B cell (primary cell): ENCODE data around the gene RPL28. TPM values are rescaled to one million over a fixed set of nuclear protein-coding genes. Genes with fewer than 3 reads are reported as not detected.
A peak's percentile ranks its signal among the peaks of the same experiment; 100 is the strongest.
"Not testable (repeated sequence)": the region's sequence is repeated elsewhere in the genome, so short reads cannot be mapped to it uniquely, and the experiment has no call there.

Source experiments
- ATAC-seq: fragments of 200-7000 bp; cut with Tn5 transposase; one replicate; pipeline ENCODE4 v1.10.0; 2021; ENCODE audit warnings: low read depth, mild to moderate bottlenecking, moderate number of reproducible peaks, moderate library complexity
- CTCF ChIA-PET: fragments of 350-600 bp; sonication (Branson Sonifier 250); formaldehyde crosslinking; loops from one replicate; lab custom pipeline; 2021; ENCODE audit warnings: antibody characterized with exemption, inconsistent platforms; lab: Charles Lee
- POLR2A ChIA-PET: fragments of 350-600 bp; sonication (Branson Sonifier 250); formaldehyde crosslinking; loops from one replicate; lab custom pipeline; 2021; ENCODE audit warnings: antibody characterized with exemption; lab: Charles Lee
- DNase-seq: peaks from one replicate; pipeline ENCODE4 v3.0.0; 2013
- H2AFZ ChIP-seq: 2 replicates; pipeline ENCODE4 v1.6.1; 2012; ENCODE audit warnings: mild to moderate bottlenecking, low read depth, low read length; ENCODE audit not compliant: insufficient read depth, poor library complexity, severe bottlenecking
- H3K27ac ChIP-seq, 2 donors: 1 replicate in 1 of 2; 2 replicates in 1 of 2; pipeline ENCODE4 v1.5.1; 2012 to 2013; ENCODE audit warnings: low read length in 2 of 2, mild to moderate bottlenecking in 2 of 2, moderate library complexity in 1 of 2
- H3K27me3 ChIP-seq, 4 experiments: fragments of 200-600 bp in 1 of 4; sonication (generic) in 1 of 4; replicated peaks in 1 of 4; 1 replicate in 2 of 4; 2 replicates in 2 of 4; pipeline versions ENCODE4 v1.6.1 to v1.7.0; 2013 to 2016; ENCODE audit warnings: low read length in 3 of 4, mild to moderate bottlenecking in 2 of 4, mixed read lengths in 1 of 4, moderate library complexity in 1 of 4; ENCODE audit not compliant: insufficient read depth in 4 of 4, control insufficient read depth in 3 of 4; ENCODE audit errors: control extremely low read depth in 1 of 4
- H3K36me3 ChIP-seq, 2 experiments: replicated peaks in 1 of 2; 1 replicate in 1 of 2; 2 replicates in 1 of 2; pipeline versions ENCODE4 v1.6.1 to v1.7.1; 2013; ENCODE audit warnings: low read length in 1 of 2; ENCODE audit not compliant: insufficient read depth in 2 of 2, control insufficient read depth in 1 of 2; ENCODE audit errors: control extremely low read depth in 1 of 2, extremely low read depth in 1 of 2
- H3K4me1 ChIP-seq, 2 donors: fragments of 200-600 bp in 1 of 2; sonication (generic) in 1 of 2; 1 replicate in 1 of 2; 2 replicates in 1 of 2; pipeline versions ENCODE4 v1.5.1 to v1.6.1; 2013 to 2017; ENCODE audit warnings: low read length in 2 of 2; ENCODE audit not compliant: control insufficient read depth in 2 of 2, insufficient read depth in 2 of 2
- H3K4me2 ChIP-seq: replicated peaks from 2 replicates; pipeline ENCODE3; 2012; ENCODE audit warnings: mild to moderate bottlenecking, low read depth, low read length; ENCODE audit not compliant: poor library complexity, severe bottlenecking
- H3K4me3 ChIP-seq, 5 experiments: fragments of 200-600 bp in 1 of 5; sonication (generic) in 1 of 5; 1 replicate in 3 of 5; 2 replicates in 2 of 5; pipeline versions ENCODE4 v1.5.1 to v1.7.0; 2011 to 2016; ENCODE audit warnings: low read length in 4 of 5, mild to moderate bottlenecking in 4 of 5, low read depth in 2 of 5, control low read depth in 1 of 5, moderate library complexity in 1 of 5; ENCODE audit not compliant: insufficient read depth in 1 of 5; ENCODE audit errors: control extremely low read depth in 1 of 5, extremely low read depth in 1 of 5
- H3K79me2 ChIP-seq: fragments of 200-600 bp; sonication (generic); one replicate; pipeline ENCODE4 v1.6.0; 2016; ENCODE audit warnings: low read length; ENCODE audit not compliant: control insufficient read depth, insufficient read depth
- H3K9ac ChIP-seq: fragments of 200-600 bp; sonication (generic); 2 replicates; pipeline ENCODE4 v1.6.1; 2017; ENCODE audit warnings: mild to moderate bottlenecking, low read length, moderate library complexity
- H3K9me3 ChIP-seq, 3 donors: one replicate each; pipeline versions ENCODE4 v1.6.1 to v1.7.1; 2013; ENCODE audit warnings: low read length in 2 of 3; ENCODE audit not compliant: control insufficient read depth in 2 of 3, insufficient read depth in 1 of 3; ENCODE audit errors: control extremely low read depth in 1 of 3
- H4K20me1 ChIP-seq: 2 replicates; pipeline ENCODE4 v1.6.0; 2012; ENCODE audit warnings: mild to moderate bottlenecking, low read length; ENCODE audit not compliant: insufficient read depth, control insufficient read depth, poor library complexity, severe bottlenecking
- H3K27ac Mint-ChIP-seq: one replicate; pipeline ENCODE4 v1.8.0; 2021; ENCODE audit warnings: mixed read lengths
- H3K27me3 Mint-ChIP-seq: one replicate; pipeline ENCODE4 v1.8.0; 2021; ENCODE audit warnings: mixed read lengths
- H3K4me1 Mint-ChIP-seq: one replicate; pipeline ENCODE4 v1.8.0; 2021; ENCODE audit warnings: mixed read lengths
- H3K4me3 Mint-ChIP-seq: one replicate; pipeline ENCODE4 v1.8.0; 2021; ENCODE audit warnings: mixed read lengths
- H3K9me3 Mint-ChIP-seq: one replicate; pipeline ENCODE4 v1.8.0; 2022; ENCODE audit warnings: mixed read lengths; ENCODE audit not compliant: insufficient read depth
- CTCF ChIP-seq: fragments of 200-600 bp; IDR thresholded peaks from one replicate; pipeline ENCODE4 v1.8.0; 2022; ENCODE audit warnings: antibody characterized with exemption, mild to moderate bottlenecking
- EZH2 ChIP-seq: IDR thresholded peaks from 2 replicates; pipeline ENCODE4 v1.6.1; 2012; ENCODE audit warnings: borderline replicate concordance, low read depth, mild to moderate bottlenecking, moderate library complexity, low read length; ENCODE audit not compliant: insufficient read depth, poor library complexity, severe bottlenecking
- WGBS: methylation state at CpG from one replicate; pipeline ENCODE4 v1.1.5; 2013; ENCODE audit warnings: missing lambda C conversion rate; ENCODE audit not compliant: insufficient coverage; 5-methylcytosine and 5-hydroxymethylcytosine counted together
- intact Hi-C: fragments of 100-400 bp; cut with micrococcal nuclease; formaldehyde crosslinking; loops from one replicate; pipeline ENCODE4 v1.10.0; 2022
- polyA plus RNA-seq: library from polyadenylated mRNA; depleted of rRNA; stranded (reverse); fragments of >200 nt; gene quantifications from 2 replicates; pipeline ENCODE4 v1.2.3, GENCODE V29; 2012
- total RNA-seq, 2 donors: library from RNA; stranded (reverse); fragments of 120-200 nt in 1 of 2; gene quantifications; 1 replicate in 1 of 2; 2 replicates in 1 of 2; pipeline versions ENCODE4 v1.2.3 to v1.2.4, GENCODE V29; 2013 to 2022

Gene RPL28
- total and polyA plus RNA-seq, 2 donors (not counting 1 experiment from before 2014, with no cell fraction given) = 2,578 to 4,661 TPM

DNA sequence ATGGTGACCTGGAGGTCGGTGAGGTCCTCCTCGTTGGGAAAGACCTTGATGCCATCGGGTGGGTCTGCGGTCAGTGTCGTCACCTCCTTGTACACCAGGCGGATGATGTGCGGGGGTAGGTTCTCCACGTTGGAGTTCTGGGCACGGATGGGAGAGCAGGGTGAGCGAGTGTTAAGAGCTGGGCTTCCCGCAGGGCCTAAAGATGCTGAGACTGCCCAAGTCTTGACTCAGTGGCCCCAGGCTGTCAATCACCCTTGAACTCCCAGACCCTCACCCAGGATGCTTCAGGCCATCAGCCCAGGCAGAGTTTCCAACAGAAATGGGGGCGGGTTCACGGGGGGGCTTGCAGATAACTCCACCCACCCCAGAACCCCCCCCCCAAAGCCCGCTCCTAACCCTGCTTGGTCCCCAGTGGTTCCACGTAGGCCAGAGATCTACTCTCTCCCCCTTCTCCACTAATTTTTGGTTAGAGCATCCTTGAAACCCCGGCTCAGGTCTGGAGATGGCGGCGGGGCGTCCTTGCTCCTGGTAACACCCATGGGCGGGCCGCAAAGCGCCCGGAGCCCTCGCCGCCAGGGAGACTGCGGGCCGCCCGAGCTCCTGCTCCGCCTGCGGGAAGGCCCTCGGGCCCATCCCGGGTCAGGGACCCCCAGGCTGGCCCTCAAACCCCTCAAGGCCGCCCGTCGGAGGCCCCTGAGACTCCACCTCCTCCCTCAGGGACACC, 21.3 kb downstream of the RPL28 start:
- Histone ChIP-seq H3K4me3 (peak overlapping the region; percentile 32 to 89 (median 77)), H3K36me3 (peaks cover 0 to 39% of the 10 kb centered on the region in 2 experiments), H2AFZ (peak overlapping the region; percentile 72), H3K4me2 (peak overlapping the region; percentile 90), H3K79me2 (peaks cover 25% of the 10 kb centered on the region), H3K9ac (peak overlapping the region; percentile 79), H3K9me3 (peaks cover 0 to 20% (median 3%) of the 10 kb centered on the region in 3 donors), H3K27ac (peak overlapping the region; percentile 99 to 100), H3K27me3 (no peaks in the 10 kb centered on the region), H4K20me1 (peaks cover 7% of the 10 kb centered on the region), H3K4me1 (peaks cover 11 to 25% of the 10 kb centered on the region in 2 donors)
- WGBS = 12% methylated on average over 32 of the region's 35 CpGs
- no peak for TF ChIP-seq EZH2
- TF ChIP-seq CTCF = no peak
- H3K27me3 Mint-ChIP-seq = no peaks in the 10 kb centered on the region
- CTCF ChIA-PET = interaction anchor here (1.0 kb wide), 1 partner anchor 9 kb away, joined by 3 read pairs; no protein-coding TSS in a partner anchor
- intact Hi-C loops = loop anchor here (5.0 kb wide), 4 partner anchors 55 to 235 kb away; partner anchors contain the start of genes C19orf85, FIZ1, ISOC2 and ZNF580
- no peak for ATAC-seq
- peaks cover 32% of the 10 kb centered on the region for H3K4me1 Mint-ChIP-seq
- H3K9me3 Mint-ChIP-seq = peaks cover 6% of the 10 kb centered on the region
- POLR2A ChIA-PET = interaction anchor here (0.7 to 2.3 kb wide), 12 partner anchors 14 to 289 kb away, joined by 3 to 21 read pairs (median 8); partner anchors contain the start of genes KMT5C, PPP1R12C, PPP6R1 and TMEM238
- DNase-seq = no peak
- peak overlapping the region; percentile 88 for H3K27ac Mint-ChIP-seq
- peak overlapping the region; percentile 98 for H3K4me3 Mint-ChIP-seq

GRCh38 chr19:55407550-55407799, 21.7 kb downstream of the RPL28 start, which contains the start of gene UBE2S:
Gene UBE2S, minus strand, starts transcription at chr19:55407788. Its CDS starts 199 bp downstream, at chr19:55407589.
- Histone ChIP-seq H3K36me3 (peaks cover 0 to 34% of the 10 kb centered on the region in 2 experiments), H3K9ac (peak within 1 kb of the TSS; percentile 79), H3K4me3 (peak within 1 kb of the TSS; percentile 55 to 89 (median 77)), H3K4me1 (peaks cover 11 to 25% of the 10 kb centered on the region in 2 donors), H3K9me3 (peaks cover 0 to 20% (median 3%) of the 10 kb centered on the region in 3 donors), H2AFZ (peak within 1 kb of the TSS; percentile 85), H3K27ac (peak within 1 kb of the TSS; percentile 99 to 100), H3K79me2 (peaks cover 25% of the 10 kb centered on the region), H3K4me2 (peak within 1 kb of the TSS; percentile 90)
- Mint-ChIP-seq H3K4me1 (peaks cover 32% of the 10 kb centered on the region), H3K4me3 (peak within 1 kb of the TSS; percentile 98), H3K27ac (peak within 1 kb of the TSS; percentile 99)
- POLR2A ChIA-PET = interaction anchor here (0.6 to 2.3 kb wide), 13 partner anchors 14 to 290 kb away, joined by 3 to 21 read pairs (median 8); partner anchors contain the start of genes KMT5C, PPP1R12C, PPP6R1 and TMEM238
- not testable (repeated sequence) for DNase-seq, H3K9me3 Mint-ChIP-seq, H3K27me3 Mint-ChIP-seq, ATAC-seq, H4K20me1 ChIP-seq, H3K27me3 ChIP-seq
- intact Hi-C loops = loop anchor here (5.0 kb wide), 4 partner anchors 55 to 235 kb away; partner anchors contain the start of genes C19orf85, FIZ1, ISOC2 and ZNF580
- CTCF ChIA-PET = interaction anchor here (1.0 kb wide), 1 partner anchor 9 kb away, joined by 3 read pairs; no protein-coding TSS in a partner anchor
- WGBS = 2% methylated on average over 36 of the region's 36 CpGs
